GM12878 (cell line): Measurements from ENCODE around the gene BAK1. TPM values are rescaled to one million over a fixed set of nuclear protein-coding genes. Genes with fewer than 3 reads are reported as not detected.
A peak's percentile ranks its signal among the peaks of the same experiment; 100 is the strongest.

Experiments used
- ATAC-seq: fragments of 200-7000 bp; cut with Tn5 transposase; 3 replicates; pipeline ENCODE4 v1.9.1; 2020; ENCODE audit warnings: mild to moderate bottlenecking, moderate library complexity
- BruUV-seq: library from RNA; stranded (reverse); fragments of 400-500 nt; replicated peaks from 2 replicates; lab custom pipeline; 2021; lab: Mats Ljungman, UMichigan
- CTCF ChIA-PET: fragments of 300-600 bp; sonication (Branson Sonifier 250); formaldehyde crosslinking; extraction: SDS; loops from one replicate; lab custom pipeline; 2021; ENCODE audit warnings: inconsistent platforms; lab: Yijun Ruan, JAX
- POLR2A ChIA-PET: fragments of 350-600 bp; formaldehyde crosslinking; extraction: SDS; loops from one replicate; lab custom pipeline; 2021; ENCODE audit warnings: inconsistent platforms; lab: Charles Lee
- RAD21 ChIA-PET: fragments of 300-600 bp; sonication (Branson Sonifier 250); formaldehyde crosslinking; loops from one replicate; lab custom pipeline; 2023; ENCODE audit warnings: antibody characterized with exemption; ENCODE audit not compliant: unreplicated experiment; lab: Charles Lee
- SMC1A ChIA-PET: fragments of 300-600 bp; sonication (Branson Sonifier 250); formaldehyde crosslinking; loops from one replicate; lab custom pipeline; 2023; ENCODE audit not compliant: unreplicated experiment, uncharacterized antibody; lab: Charles Lee
- DNase-seq: peaks from one replicate; pipeline ENCODE4 v3.0.0-alpha.2; 2011; ENCODE audit warnings: low read depth, low spot score
- FAIRE-seq: peaks from 3 replicates; lab custom pipeline; 2011; peaks lifted over from hg19 to GRCh38; lab: Jason Lieb, UNC
- H2AFZ ChIP-seq: 2 replicates; pipeline ENCODE4 v1.6.0; 2011; ENCODE audit warnings: low read depth, low read length, control low read depth; ENCODE audit not compliant: control insufficient read depth
- H3K27ac ChIP-seq: 2 replicates; pipeline ENCODE4 v1.5.1; 2011; ENCODE audit warnings: control low read depth; ENCODE audit not compliant: control insufficient read depth, insufficient read depth
- H3K27me3 ChIP-seq, 2 experiments: replicated peaks in 1 of 2; 2 replicates each; pipeline versions ENCODE4 v1.6.0 to v1.6.1; 2011; ENCODE audit warnings: low read length in 1 of 2; ENCODE audit not compliant: control insufficient read depth in 2 of 2, insufficient read depth in 2 of 2
- H3K36me3 ChIP-seq, 2 experiments: 2 replicates each; pipeline ENCODE4 v1.5.1; 2011; ENCODE audit warnings: low read length in 1 of 2; ENCODE audit not compliant: control insufficient read depth in 2 of 2, insufficient read depth in 2 of 2
- H3K4me1 ChIP-seq: 2 replicates; pipeline ENCODE4 v1.6.1; 2011; ENCODE audit warnings: mild to moderate bottlenecking, low read length, moderate library complexity, mixed read lengths; ENCODE audit not compliant: control insufficient read depth, insufficient read depth
- H3K4me2 ChIP-seq: 2 replicates; pipeline ENCODE4 v1.6.0; 2011; ENCODE audit warnings: control low read depth; ENCODE audit not compliant: control insufficient read depth, insufficient read depth
- H3K4me3 ChIP-seq: fragments of 200-600 bp; sonication (generic); 2 replicates; pipeline ENCODE4 v1.5.1; 2016
- H3K79me2 ChIP-seq: 2 replicates; pipeline ENCODE4 v1.6.0; 2011; ENCODE audit warnings: low read length; ENCODE audit not compliant: control insufficient read depth, insufficient read depth
- H3K9ac ChIP-seq: 2 replicates; pipeline ENCODE4 v1.8.0; 2011; ENCODE audit warnings: low read length, control low read depth, mixed read lengths; ENCODE audit not compliant: control insufficient read depth, insufficient read depth
- H3K9me3 ChIP-seq: replicated peaks from 3 replicates; pipeline ENCODE4 v1.5.1; 2011; ENCODE audit warnings: mild to moderate bottlenecking, low read length; ENCODE audit not compliant: control insufficient read depth, insufficient read depth
- H4K20me1 ChIP-seq: 2 replicates; pipeline ENCODE4 v1.6.0; 2011; ENCODE audit not compliant: control insufficient read depth, insufficient read depth
- ATF2 ChIP-seq: IDR thresholded peaks from 2 replicates; pipeline ENCODE4 v1.6.1; 2012; ENCODE audit warnings: low read length, inconsistent platforms
- ATF3 ChIP-seq: IDR thresholded peaks from 2 replicates; pipeline ENCODE4 v1.6.1; 2011; ENCODE audit warnings: low read depth, mild to moderate bottlenecking, low read length, moderate library complexity, borderline replicate concordance; ENCODE audit errors: extremely low read depth
- IKZF2 ChIP-seq, 2 experiments: fragments of 450-650 bp; IDR thresholded peaks; 2 replicates each; pipeline ENCODE4 v1.6.1; 2017; ENCODE audit warnings: mild to moderate bottlenecking in 2 of 2, moderate library complexity in 2 of 2
- NR2C2 ChIP-seq: IDR thresholded peaks from 2 replicates; pipeline ENCODE4 v1.6.1; 2011; ENCODE audit warnings: borderline replicate concordance, low read depth; ENCODE audit not compliant: control insufficient read depth, insufficient read length
- SMAD5 ChIP-seq: IDR thresholded peaks from 2 replicates; pipeline ENCODE4 v1.6.1; 2016; ENCODE audit warnings: antibody characterized with exemption, low read depth
- TAF1 ChIP-seq: IDR thresholded peaks from 2 replicates; pipeline ENCODE4 v1.6.1; 2011; ENCODE audit warnings: mild to moderate bottlenecking, low read depth, low read length, borderline replicate concordance
- WRNIP1 ChIP-seq: IDR thresholded peaks from 2 replicates; pipeline ENCODE4 v1.6.1; 2011; ENCODE audit warnings: low read depth, low read length, improper control_type of control experiment, borderline replicate concordance
- ZSCAN29 ChIP-seq: fragments of 450-650 bp; IDR thresholded peaks from 2 replicates; pipeline ENCODE4 v1.6.1; 2017; ENCODE audit warnings: mild to moderate bottlenecking, moderate library complexity
- WGBS: methylation state at CpG from one replicate; pipeline ENCODE4 v1.1.6; 2016; ENCODE audit warnings: low lambda C conversion rate; ENCODE audit not compliant: insufficient replicate concordance, insufficient coverage; ENCODE audit errors: missing lambda C conversion rate; 5-methylcytosine and 5-hydroxymethylcytosine counted together
- in situ Hi-C: fragments of 300-500 bp; cut with MboI; formaldehyde crosslinking; loops from 9 replicates; pipeline ENCODE4 v1.14.3; 2018; ENCODE audit warnings: mixed read lengths
- intact Hi-C: fragments of 100-400 bp; cut with micrococcal nuclease; formaldehyde crosslinking; loops from one replicate; pipeline ENCODE4 v1.14.2; 2022; ENCODE audit not compliant: unreplicated experiment
- polyA plus RNA-seq, 11 experiments: library from polyadenylated mRNA; depleted of rRNA in 4 of 11; unstranded in 6 of 11; stranded (reverse) in 5 of 11; fragments of >200 nt; fragmentation: Nextera tagmentation in 4 of 11; fragmentation: Illumina TruSeq in 1 of 11; extraction: Ambion mirVana in 4 of 11; extraction: Trizol in 1 of 11; gene quantifications; 1 replicate in 1 of 11; 2 replicates in 10 of 11; pipeline versions ENCODE4 v1.2.1 to v1.2.3, GENCODE V29; 2011 to 2016; ENCODE audit warnings: inconsistent platforms in 2 of 11, missing spikeins in 2 of 11, low read depth in 1 of 11
- total RNA-seq, 4 experiments: library from RNA; depleted of rRNA in 3 of 4; stranded (reverse); fragments of >200 nt in 3 of 4; fragmentation: Illumina TruSeq in 1 of 4; extraction: Trizol in 1 of 4; gene quantifications; 2 replicates each; pipeline versions ENCODE4 v1.2.1 to v1.2.3, GENCODE V29; 2013 to 2021

Gene BAK1
- total and polyA plus RNA-seq, 10 of the 15 experiments (the other 5 are each of a cell fraction or from before 2014, with no cell fraction given), result 6.3 to 65.8 (median 29.6) TPM

DNA sequence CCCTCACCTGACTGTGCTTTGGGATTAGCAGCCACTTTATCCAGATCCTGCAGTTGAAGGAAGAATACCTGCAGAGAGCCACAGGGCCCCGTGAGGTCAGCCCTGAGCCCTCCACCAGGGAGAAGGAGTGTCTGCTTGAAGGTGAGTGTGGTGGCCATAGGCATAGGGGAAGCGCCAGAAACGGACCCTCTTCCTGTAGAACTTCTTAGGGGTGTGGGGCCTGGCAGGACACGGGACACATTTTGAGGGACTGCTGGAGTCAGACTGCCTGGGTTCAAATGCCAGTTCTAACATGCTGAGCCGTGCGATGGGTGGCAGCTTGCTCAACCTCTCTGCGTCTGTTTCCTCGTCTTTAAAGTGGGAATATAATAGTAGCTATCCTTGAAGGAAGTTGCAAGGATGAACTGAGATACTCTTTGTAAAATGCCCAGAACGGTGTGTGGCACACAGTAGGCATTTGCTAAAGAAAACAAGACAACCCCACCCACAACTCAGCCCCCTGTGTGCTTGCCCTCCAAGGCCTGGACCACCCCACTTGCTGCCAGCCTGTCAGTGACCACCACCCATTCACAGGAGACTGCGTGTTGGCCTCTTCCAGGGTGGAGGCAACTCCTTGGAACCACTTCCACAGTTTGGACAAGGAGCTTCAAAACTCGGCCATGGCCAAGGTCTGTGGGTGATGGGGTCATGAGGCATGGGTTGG is 4.8 kb upstream of the BAK1 start:
- Histone ChIP-seq H3K9me3 (no peaks in the 10 kb centered on the region; the same call in 2 of the 3 replicates), H2AFZ (peak overlapping the region; percentile 72), H3K36me3 (no peaks in the 10 kb centered on the region), H3K4me1 (peaks cover 16% of the 10 kb centered on the region), H3K4me2 (peak overlapping the region; percentile 3; the same call in 1 of the 2 replicates), H3K9ac (peak overlapping the region; percentile 3; the same call in 1 of the 2 replicates), H3K79me2 (peaks cover 3% of the 10 kb centered on the region), H3K27me3 (no peaks in the 10 kb centered on the region), H3K4me3 (no peak overlapping the region), H4K20me1 (no peaks in the 10 kb centered on the region), H3K27ac (peak overlapping the region; percentile 1; the same call in 1 of the 2 replicates)
- ChIA-PET SMC1A (interaction anchor here (0.9 to 6.9 kb wide), 7 partner anchors 9 to 131 kb away, joined by 3 to 122 read pairs (median 5); partner anchors contain the start of genes UQCC2 and ZBTB9), CTCF (interaction anchor here (0.6 to 7.6 kb wide), 25 partner anchors 10 to 185 kb away, joined by 3 to 235 read pairs (median 3); partner anchors contain the start of genes CUTA and UQCC2), RAD21 (interaction anchor here (0.6 to 6.6 kb wide), 7 partner anchors 14 to 203 kb away, joined by 3 to 86 read pairs (median 5); partner anchors contain the start of gene ITPR3), POLR2A (interaction anchor here (0.9 to 1.6 kb wide), 5 partner anchors 8 to 123 kb away, joined by 3 to 7 read pairs (median 4); no protein-coding TSS in a partner anchor)
- no peak for FAIRE-seq
- in situ Hi-C loops (loop anchor here (5.0 kb wide), 1 partner anchor 117 kb away; no protein-coding TSS in a partner anchor), intact Hi-C loops (loop anchor here (1.0 to 10.0 kb wide), 4 partner anchors 48 to 570 kb away; no protein-coding TSS in a partner anchor)
- no peak for TF ChIP-seq TAF1
- TF ChIP-seq SMAD5, result no peak
- TF ChIP-seq ATF2, result no peak
- no peak for TF ChIP-seq ZSCAN29
- no peak for TF ChIP-seq WRNIP1
- TF ChIP-seq ATF3, result no peak
- TF ChIP-seq NR2C2, result no peak
- no peak for TF ChIP-seq IKZF2 (IDR thresholded peaks at IDR 0.05)
- no peak for ATAC-seq
- BruUV-seq, result TSS peak; percentile 94
- no peak for DNase-seq
- WGBS, result 64% methylated on average over 11 of the region's 11 CpGs
